GM19193 (cell line): ENCODE measurements around the gene MRGPRE.

Experiments used
- POLR2A ChIP-seq: IDR thresholded peaks from 4 replicates; pipeline ENCODE4 v1.6.1; 2011; ENCODE audit not compliant: insufficient read depth, insufficient read length; ENCODE audit errors: extremely low read depth

MRGPRE gene

DNA sequence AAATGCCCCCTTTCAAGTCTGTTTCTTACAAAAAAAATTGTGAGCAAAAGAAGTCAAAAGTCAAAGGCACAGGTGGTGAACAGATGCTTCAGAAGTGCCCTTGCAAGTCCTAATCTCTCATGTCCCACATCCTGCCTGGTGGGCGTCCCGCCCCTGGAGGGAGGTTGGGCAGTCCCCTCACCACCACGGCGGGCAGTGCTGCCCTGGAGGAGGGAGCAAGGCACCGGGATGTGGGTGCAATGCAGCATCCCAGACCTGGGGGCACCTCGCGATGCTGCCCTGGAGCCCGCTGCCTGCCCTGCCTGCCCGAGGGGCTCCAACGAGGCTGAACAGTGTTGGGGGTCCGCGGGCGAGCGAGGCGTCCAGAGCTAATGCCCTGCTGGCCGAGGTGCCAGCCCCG is 29.5 kb downstream of the MRGPRE start:
- TF ChIP-seq POLR2A, result no peak

DNA sequence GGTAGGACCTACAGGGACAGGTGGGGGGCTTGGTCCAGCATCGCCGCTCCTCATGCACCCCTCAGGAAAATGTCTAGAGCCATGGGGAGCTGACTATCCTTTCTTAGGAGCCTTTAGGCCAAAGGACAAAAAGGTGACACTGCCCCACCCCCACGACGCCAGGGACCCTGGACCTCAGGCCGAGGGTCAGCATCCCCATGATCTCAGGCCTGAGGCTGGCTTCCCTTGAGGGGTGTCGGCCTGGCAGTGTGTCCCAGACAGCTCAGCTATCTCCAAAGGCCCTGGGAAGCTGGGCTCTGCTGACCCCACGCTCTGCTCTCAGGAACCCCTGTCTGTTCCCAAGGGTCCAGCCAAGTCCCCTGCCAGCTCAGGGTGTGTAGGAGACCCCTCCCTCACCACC is 29.9 kb downstream of the MRGPRE start:
- no peak for TF ChIP-seq POLR2A

DNA sequence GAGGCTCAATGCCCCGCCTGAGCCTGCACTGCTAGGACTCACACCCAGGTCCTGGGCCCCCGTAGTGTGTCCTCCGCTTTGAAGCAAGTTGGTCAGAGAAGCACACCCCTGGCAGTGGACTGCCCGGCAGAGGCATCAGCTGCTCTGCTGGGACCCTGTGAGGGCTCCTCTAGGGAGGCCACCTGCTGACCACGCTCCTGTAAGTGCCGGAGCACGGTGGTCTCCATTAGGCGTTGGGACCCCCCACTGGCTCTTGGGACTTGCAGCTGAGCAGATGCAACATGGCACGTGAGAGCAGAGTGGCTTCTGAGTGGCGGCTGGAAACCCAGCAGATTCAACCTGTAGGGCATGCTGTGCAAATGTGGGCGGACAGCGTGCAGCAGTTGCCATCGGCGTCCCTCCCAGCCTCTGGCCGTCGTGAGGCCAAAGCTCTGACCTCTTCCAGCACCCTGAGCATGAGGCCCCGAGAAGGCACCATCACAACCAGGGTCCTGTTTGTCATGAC is 30.5 kb downstream of the MRGPRE start:
- no peak for TF ChIP-seq POLR2A

DNA sequence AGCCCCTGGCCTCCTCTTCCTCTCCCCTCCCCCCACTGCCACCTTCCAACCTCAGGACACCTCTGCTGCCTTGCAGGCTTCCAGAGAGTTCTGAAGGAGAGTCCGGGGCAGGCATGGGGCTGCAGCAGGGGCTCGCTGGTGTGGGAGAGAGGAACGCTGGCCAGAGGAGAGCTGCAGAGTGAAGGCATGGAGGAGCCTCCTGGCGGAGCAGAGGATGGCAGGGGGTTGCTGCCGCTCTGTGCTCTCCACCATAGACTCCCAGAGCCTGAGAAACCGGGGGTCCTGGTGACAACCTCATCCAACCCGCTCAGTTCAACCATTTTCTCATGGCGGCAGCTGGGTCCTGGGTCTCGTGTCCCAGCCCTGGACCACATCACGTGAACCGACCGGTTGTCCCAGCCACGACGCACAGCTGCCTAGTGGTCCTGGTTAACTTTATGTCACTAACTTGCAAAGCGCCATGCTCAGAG is 31.1 kb downstream of the MRGPRE start:
- TF ChIP-seq POLR2A, result no peak

DNA sequence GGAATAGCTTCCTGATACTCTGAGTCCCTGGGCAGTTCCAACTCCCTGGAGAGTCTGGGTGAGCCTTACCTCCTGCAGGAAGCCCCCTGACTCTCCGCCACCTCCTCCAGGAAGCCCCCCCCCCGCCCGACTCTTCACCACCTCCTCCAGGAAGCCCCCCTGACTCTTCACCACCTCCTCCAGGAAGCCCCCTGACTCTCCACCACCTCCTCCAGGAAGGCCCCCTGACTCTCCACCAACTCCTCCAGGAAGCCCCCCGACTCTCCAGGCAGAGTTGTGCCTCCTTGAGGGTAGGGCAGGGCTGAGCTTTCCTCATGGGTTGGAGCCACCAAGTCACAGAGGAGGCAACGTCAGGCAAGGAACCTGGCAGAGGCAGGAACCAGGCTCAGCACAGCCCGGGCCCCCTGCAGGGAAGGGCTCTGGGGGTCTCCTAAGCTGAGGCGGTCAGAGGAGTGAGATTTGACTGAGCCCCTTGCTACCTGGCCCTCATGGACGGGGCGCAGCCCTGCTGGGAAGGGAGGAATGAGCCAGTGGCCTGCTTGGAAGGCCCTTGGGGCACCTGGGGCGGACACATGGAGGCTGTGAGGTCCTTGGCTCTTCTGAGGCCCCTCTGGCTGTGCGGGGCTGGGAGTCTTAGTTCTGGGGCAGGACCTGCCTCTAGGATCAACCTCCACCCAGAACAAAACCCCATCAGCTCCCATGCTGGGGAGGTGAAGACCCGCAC is 31.7 kb downstream of the MRGPRE start:
- TF ChIP-seq POLR2A, result no peak

DNA sequence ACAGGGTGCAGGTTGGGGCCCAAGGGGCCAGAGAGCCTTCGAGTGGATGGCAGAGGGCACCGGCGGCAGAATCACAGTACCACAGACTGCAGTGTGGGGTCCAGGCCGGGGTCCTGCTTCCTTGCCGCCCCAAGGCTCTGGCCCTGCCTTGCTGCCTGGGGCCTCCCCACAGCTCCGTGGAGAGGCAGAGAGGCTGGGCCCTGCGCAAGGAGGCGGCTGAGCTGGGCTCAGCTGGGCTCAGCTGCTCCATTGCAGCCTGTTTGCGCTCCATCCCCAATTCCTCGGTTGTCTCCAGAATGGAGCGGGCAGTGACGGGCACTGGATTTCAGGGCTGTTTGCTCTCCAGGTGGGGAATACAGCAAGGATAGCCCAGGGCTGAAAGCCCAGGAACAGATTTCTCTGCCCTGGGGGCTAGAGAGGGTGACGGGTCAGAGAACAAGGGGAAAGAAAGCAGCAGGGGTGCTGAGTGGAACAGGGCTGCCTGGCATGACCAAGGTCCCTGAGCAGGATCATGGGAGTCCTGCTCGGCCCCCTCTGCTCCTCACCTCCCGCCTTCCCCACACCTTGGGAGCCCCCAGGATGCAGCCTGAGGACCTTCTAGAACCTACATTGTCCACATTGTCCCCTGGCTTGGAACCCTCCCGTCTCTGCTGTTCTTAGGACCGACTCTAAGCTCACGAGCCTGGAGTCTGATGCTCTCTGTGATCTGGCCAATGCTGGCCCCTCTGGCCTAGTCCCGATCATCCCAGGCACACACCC is 32.5 kb downstream of the MRGPRE start:
- TF ChIP-seq POLR2A, result no peak

DNA sequence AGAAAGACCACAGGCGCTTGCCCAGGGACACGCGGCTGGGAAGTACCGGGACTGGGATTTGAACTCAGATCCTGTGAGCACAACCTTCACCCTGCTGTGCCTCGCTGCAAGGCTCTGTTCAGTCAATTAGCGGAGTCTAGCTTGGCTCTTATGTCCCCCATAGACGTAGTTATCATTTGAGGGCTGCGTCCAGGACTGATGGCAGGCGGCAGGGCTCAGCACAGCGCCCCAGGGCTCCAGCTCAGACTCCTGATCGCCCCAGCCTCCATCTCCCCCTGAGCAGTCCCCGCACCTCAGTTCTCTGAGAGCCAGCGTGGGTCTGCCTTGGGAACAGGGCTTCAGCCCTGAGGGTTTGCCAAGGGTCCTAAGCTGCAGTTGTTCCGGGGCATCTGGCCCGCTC is 33.4 kb downstream of the MRGPRE start:
- TF ChIP-seq POLR2A, result no peak

DNA sequence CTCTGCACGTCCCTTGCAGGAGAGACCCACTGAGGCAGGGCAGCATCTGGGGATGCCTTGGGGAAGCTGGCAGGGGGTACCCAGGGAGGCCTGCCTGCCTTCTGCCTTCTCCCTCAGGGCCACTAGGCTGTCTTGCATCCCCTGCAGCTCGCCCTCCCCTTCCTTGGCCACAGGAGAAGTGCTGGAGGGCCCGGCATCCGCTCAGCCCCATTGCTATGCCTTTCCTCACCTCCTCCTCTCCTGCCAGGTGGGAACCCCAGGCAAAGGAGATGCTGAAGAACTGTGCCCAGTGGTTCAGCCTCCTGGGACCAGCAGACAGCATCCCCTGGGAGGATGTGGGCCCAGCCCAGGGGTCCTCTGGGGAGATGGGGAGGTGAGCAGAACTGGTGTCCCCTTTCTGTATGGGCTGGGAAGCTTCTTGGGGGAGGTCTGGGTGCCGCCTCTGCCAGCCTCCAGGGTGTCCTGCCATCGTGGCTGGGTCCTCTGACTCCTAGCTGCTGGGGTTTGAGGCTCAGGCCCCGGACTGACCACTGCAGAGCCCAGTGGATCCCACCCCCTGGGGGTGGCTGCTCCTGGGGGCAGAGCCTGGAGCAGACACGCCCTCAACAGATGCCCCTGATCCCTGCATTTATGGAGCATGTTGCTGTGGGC is 34.2 kb downstream of the MRGPRE start:
- TF ChIP-seq POLR2A, result no peak

DNA sequence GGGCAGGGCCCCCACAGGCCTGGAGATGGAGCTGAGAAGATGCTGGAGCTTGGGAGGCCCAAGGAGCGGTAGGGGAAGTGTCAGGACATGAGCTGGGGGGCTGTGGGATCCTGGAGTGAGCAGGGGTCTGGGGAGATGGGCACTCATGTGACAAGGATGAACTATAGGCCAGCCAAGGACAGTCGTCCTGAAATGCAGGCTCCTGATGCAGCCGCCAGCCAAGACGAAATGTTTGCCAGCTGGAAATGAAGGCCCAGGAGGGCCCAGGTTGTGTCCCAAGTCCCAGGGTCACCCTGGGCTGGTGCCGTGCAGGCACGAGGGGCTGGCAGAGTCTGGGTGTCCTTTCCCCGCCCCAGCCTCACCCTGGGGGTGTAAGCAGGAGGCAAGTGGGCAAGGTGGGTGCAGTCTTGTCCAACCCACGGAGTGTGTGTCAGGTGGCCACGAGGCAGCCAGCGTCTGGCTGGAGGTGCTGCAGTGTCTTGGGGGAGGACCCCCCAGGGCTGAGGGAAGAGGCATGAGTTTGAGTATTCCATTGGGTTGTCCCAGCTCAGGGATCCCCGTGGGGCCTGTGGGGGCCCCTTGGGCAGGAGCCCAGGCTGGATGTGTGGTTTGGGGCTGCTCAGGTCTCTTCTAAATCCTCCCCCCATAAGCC is 35.0 kb downstream of the MRGPRE start:
- no peak for TF ChIP-seq POLR2A

DNA sequence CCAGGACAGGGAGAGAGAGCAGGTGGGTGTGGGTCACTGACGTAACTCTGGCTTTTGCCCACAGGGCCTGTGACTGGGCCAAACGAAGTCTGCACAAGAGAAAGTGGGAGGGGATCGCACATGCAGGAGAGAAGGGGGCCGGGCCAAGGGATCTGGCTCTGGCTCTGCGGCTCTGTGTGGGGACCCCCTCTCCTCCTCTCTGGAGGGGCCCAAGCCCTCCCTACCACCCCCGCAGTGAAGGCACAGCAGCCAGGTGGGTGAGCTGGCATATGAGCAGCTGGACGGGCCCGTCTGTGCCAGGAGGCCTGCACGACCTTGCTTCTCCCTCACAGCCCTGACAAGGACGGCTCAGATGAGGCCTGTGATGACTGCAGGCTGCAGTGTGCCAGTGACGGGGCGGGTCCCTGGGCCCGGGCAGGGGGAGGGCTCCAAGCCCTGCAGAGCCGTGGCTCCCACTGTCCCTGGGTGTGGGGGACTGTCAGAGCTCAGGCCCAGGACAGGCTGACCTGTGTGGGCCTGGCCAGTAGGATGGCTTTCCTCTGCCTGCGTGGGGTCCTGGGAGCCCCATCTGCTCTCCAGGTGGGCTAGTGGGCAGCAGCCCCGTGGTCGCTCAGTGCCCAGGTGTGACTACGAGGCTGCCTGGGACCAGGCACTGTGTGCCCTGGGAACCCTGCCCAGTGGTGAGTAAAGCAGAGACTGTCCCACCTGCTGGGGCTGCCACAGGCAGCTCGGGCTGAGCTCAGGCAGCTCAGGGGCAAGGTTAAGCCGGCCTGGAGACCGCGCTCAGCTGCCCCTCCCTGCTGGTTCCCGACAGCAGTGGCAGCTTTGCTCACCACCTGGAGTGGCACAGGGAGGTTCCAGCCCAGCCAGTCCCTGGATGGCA is 35.8 kb downstream of the MRGPRE start:
- TF ChIP-seq POLR2A, result no peak

DNA sequence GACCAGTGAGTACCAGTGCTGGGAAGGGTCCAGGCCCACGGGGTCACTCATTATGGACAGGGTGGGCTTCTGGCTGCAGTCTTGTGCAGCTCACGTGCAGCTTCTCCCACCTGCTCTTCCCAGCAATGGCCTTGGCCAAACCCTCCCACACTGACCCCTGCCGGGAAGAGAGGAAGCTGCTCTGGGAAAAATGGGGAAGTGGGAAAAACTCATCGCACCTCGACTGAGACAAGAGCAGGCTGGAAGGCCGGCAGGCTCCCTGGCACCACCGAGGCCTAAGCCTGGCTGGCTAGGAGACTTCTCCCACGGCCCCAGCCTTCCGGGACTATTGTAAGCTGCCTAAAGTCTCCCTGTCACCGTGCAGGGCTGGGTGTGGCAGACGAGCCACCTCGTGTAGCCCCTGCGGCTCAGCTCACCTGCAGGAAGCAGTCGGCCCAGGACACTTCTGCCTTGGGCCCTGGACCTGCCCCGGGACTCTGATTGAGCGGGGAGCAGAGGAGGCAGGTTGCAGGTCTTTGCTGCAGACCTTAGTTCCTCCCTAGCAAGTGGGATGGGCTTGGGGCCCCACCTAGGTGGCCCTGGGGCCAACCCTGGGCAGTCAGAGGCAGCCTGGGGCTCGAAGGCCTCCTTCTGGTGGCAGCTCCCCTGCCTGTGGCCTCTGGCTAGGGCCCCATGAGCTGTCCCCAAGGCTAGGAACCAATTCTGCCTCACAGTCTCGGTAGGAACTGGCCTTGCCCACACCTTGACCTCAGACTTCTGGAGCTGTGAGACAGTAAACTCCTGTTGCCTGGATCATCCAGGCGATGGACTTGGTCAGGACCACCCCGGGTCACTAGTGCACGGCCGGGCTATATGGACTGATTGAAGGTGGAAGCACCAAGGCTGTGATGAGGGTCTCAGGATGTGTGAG is 36.7 kb downstream of the MRGPRE start:
- TF ChIP-seq POLR2A, result no peak

DNA sequence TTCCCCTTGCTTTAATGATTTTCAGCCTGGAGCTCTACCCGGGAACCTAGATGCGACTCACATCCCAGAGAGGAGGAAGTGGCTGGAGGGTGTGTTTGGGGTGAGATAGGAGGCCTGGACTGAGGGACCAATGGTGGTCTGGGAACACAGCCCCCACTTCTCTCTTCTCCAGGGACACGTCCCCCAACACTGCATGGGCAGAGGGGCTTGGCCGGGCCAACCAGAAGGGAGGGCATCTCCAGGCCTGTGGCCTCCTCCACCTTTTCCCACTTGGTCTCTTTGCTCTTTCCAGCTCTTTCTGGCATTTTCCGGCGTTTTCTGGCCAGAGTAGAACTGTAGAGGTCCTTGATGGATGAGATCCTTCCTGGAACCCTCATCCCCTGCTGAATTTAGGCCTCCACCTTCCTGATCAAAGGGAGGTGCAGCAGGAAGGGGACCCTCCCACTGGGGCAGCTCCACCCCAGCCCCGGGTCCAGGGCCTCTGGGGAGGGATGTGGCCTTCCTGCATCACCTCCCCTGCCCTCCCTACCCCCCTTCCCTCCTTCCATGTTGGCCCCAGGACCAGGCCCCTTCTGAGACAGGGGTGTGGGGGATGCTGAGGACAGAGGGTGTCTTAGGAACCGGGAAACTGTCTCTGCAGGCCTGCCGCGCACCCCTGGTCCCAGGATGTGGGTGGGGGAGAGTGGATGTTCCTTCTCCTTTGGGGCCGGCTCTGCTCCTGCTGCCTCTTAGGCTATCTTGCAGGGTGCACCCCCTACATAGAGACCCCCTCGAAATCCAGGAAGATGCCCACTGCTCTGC is 38.0 kb downstream of the MRGPRE start:
- TF ChIP-seq POLR2A, result no peak
